Panc1 (cell line): ENCODE results near the gene GPHA2. TPM values are rescaled to one million over a fixed set of nuclear protein-coding genes. Genes with fewer than 3 reads are reported as not detected.

Source experiments
- ATAC-seq: fragments of 200-7000 bp; cut with Tn5 transposase; 2 replicates; pipeline ENCODE4 v1.9.1; 2020; ENCODE audit warnings: mild to moderate bottlenecking, moderate library complexity
- BruUV-seq: library from RNA; stranded (reverse); fragments of 400-500 nt; replicated peaks from 2 replicates; lab custom pipeline; 2021; lab: Mats Ljungman, UMichigan
- CTCF ChIA-PET: fragments of 300-600 bp; sonication (Branson Sonifier 250); formaldehyde crosslinking; loops from one replicate; lab custom pipeline; 2022; ENCODE audit warnings: antibody characterized with exemption; lab: Charles Lee
- POLR2A ChIA-PET: fragments of 300-600 bp; sonication (Branson Sonifier 250); formaldehyde crosslinking; loops from one replicate; lab custom pipeline; 2022; ENCODE audit warnings: antibody characterized with exemption; lab: Charles Lee
- DNase-seq: peaks from one replicate; pipeline ENCODE4 v3.0.0-alpha.2; 2010; ENCODE audit warnings: low read depth, low spot score
- H3K27ac ChIP-seq: 2 replicates; pipeline ENCODE4 v1.5.1; 2011; ENCODE audit warnings: mild to moderate bottlenecking, low read length, inconsistent platforms
- H3K27me3 ChIP-seq: fragments of 200-500 bp; sonication (Bioruptor generic); 2 replicates; pipeline ENCODE4 v1.6.0; 2014; ENCODE audit warnings: low read length, inconsistent platforms; ENCODE audit not compliant: control insufficient read depth, insufficient read depth
- H3K36me3 ChIP-seq: fragments of 200-500 bp; sonication (Bioruptor generic); 2 replicates; pipeline ENCODE4 v1.5.1; 2014; ENCODE audit warnings: inconsistent platforms, mild to moderate bottlenecking, low read length, moderate library complexity; ENCODE audit not compliant: control insufficient read depth, insufficient read depth
- H3K4me1 ChIP-seq: 2 replicates; pipeline ENCODE4 v1.5.1; 2011; ENCODE audit warnings: inconsistent platforms, mild to moderate bottlenecking, low read length, moderate library complexity; ENCODE audit not compliant: control insufficient read depth, insufficient read depth
- H3K4me3 ChIP-seq, 2 experiments: 2 replicates each; pipeline ENCODE4 v1.5.1; 2011 to 2012; ENCODE audit warnings: low read depth in 2 of 2, low read length in 2 of 2, mild to moderate bottlenecking in 2 of 2, inconsistent platforms in 1 of 2, moderate library complexity in 1 of 2
- H3K9me3 ChIP-seq: fragments of 200-500 bp; sonication (Bioruptor generic); 2 replicates; pipeline ENCODE4 v1.5.1; 2014; ENCODE audit warnings: low read depth, mild to moderate bottlenecking, inconsistent platforms, low read length, moderate library complexity; ENCODE audit not compliant: control insufficient read depth, insufficient read depth
- POLR2AphosphoS5 ChIP-seq: IDR thresholded peaks from 2 replicates; pipeline ENCODE4 v1.6.1; 2012; ENCODE audit warnings: mild to moderate bottlenecking, low read depth, low read length, moderate library complexity
- SIN3A ChIP-seq: IDR thresholded peaks from 2 replicates; pipeline ENCODE4 v1.6.1; 2012; ENCODE audit warnings: low read depth, mild to moderate bottlenecking, low read length, moderate library complexity, borderline replicate concordance; ENCODE audit not compliant: insufficient read depth
- TCF7L2 ChIP-seq: IDR thresholded peaks from 2 replicates; pipeline ENCODE4 v1.6.1; 2011; ENCODE audit warnings: mild to moderate bottlenecking, low read depth, low read length, inconsistent platforms
- in situ Hi-C: cut with HindIII; loops from 2 replicates; pipeline ENCODE4 v1.10.0; 2016; ENCODE audit warnings: low sequenced_read_pairs, low pct_unique_long_range_greater_than_20kb
- intact Hi-C: fragments of 100-400 bp; cut with micrococcal nuclease; formaldehyde crosslinking; loops from one replicate; pipeline ENCODE4 v1.10.0; 2022; ENCODE audit not compliant: unreplicated experiment
- total RNA-seq: library from RNA; stranded (reverse); gene quantifications from one replicate; pipeline ENCODE4 v1.2.1, GENCODE V29; 2021; ENCODE audit not compliant: unreplicated experiment
- TF ChIP-seq, protein P1 (sequence below), 2 experiments: IDR thresholded peaks; 2 replicates each; pipeline ENCODE4 v1.6.1; 2011 to 2012; ENCODE audit warnings: low read depth in 2 of 2, control low read depth in 1 of 2, low read length in 1 of 2, mild to moderate bottlenecking in 1 of 2, moderate library complexity in 1 of 2; ENCODE audit not compliant: insufficient read depth in 1 of 2

GPHA2 gene
- total RNA-seq, 1 experiment from 2014 or later, result not detected

DNA sequence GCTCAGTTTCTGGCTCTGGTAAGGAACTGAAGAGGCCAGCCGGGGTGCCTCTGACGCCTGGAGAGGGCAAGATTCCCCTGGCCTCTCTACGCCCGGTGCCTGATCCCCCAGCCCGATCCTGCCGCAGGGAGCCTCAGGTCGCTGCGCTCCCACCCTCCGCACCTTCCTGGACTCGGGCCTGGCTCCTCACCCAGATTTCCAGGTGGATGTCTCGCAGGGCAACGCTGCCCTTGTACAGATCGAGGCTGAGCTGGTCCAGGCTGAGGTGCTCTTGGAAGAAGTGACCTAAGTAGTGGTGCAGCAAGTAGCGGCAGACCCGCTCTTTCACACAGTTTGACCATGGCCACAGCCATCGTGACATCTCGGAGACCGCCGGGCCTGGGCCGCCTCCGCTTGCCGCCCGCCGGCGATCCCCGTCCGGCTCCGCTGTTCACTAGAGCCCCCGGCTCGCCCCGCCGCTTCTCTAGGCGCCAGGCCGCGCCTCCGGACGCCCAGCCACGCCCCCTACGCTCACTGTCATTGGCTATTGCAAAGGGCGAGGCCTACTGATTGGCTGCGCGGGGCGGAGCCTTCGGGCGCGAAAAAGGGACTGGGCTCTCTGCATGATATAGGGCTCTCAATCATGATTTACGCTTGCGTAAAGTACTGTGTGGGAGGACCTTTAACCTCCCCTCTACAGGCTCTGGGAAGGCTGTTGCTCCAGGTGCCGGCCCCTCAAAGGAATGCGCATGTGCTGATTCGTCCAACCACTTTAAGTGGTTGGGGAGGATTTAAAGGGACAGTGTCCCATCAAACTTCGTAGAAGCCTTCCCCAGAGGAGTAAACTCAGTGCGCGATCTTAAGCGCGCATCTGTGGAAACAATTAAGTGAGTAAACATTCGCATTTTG is 18.7 kb downstream of the GPHA2 start, which contains the start of gene ATG2A:
Gene ATG2A (minus strand): TSS at position 435 of the 888 bp plus-strand sequence. CDS start 74 bp downstream, at position 361.
- POLR2A ChIA-PET, result no interaction called here
- TF ChIP-seq, protein P1, sequence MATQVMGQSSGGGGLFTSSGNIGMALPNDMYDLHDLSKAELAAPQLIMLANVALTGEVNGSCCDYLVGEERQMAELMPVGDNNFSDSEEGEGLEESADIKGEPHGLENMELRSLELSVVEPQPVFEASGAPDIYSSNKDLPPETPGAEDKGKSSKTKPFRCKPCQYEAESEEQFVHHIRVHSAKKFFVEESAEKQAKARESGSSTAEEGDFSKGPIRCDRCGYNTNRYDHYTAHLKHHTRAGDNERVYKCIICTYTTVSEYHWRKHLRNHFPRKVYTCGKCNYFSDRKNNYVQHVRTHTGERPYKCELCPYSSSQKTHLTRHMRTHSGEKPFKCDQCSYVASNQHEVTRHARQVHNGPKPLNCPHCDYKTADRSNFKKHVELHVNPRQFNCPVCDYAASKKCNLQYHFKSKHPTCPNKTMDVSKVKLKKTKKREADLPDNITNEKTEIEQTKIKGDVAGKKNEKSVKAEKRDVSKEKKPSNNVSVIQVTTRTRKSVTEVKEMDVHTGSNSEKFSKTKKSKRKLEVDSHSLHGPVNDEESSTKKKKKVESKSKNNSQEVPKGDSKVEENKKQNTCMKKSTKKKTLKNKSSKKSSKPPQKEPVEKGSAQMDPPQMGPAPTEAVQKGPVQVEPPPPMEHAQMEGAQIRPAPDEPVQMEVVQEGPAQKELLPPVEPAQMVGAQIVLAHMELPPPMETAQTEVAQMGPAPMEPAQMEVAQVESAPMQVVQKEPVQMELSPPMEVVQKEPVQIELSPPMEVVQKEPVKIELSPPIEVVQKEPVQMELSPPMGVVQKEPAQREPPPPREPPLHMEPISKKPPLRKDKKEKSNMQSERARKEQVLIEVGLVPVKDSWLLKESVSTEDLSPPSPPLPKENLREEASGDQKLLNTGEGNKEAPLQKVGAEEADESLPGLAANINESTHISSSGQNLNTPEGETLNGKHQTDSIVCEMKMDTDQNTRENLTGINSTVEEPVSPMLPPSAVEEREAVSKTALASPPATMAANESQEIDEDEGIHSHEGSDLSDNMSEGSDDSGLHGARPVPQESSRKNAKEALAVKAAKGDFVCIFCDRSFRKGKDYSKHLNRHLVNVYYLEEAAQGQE (IDR thresholded peaks at IDR 0.05; ENCODE audit: insufficient read depth in 1 of 2, low read depth in 2 of 2, low read length in 1 of 2), result no peak
- TF ChIP-seq POLR2AphosphoS5 (peak; percentile 74), SIN3A (peak; percentile 92; the same call in 1 of the 2 replicates), TCF7L2 (peak; percentile 98)
- H3K36me3 ChIP-seq, result no peaks in the 10 kb centered on the region; the same call in 1 of the 2 replicates
- DNase-seq (peak; percentile 99), ATAC-seq (peak; percentile 98)
- in situ Hi-C loops (no loop called here), intact Hi-C loops (no loop called here)
- H3K27ac ChIP-seq, result peak within 1 kb of the TSS; percentile 97
- H3K9me3 ChIP-seq, result no peaks in the 10 kb centered on the region
- H3K4me1 ChIP-seq, result peaks cover 19% of the 10 kb centered on the region
- peak within 1 kb of the TSS; percentile 90 to 97 for H3K4me3 ChIP-seq
- H3K27me3 ChIP-seq, result no peaks in the 10 kb centered on the region
- CTCF ChIA-PET, result interaction anchor here (0.6 to 0.9 kb wide), 2 partner anchors 29 to 154 kb away, joined by 4 to 7 read pairs; no protein-coding TSS in a partner anchor
- BruUV-seq, result no TSS peak

DNA sequence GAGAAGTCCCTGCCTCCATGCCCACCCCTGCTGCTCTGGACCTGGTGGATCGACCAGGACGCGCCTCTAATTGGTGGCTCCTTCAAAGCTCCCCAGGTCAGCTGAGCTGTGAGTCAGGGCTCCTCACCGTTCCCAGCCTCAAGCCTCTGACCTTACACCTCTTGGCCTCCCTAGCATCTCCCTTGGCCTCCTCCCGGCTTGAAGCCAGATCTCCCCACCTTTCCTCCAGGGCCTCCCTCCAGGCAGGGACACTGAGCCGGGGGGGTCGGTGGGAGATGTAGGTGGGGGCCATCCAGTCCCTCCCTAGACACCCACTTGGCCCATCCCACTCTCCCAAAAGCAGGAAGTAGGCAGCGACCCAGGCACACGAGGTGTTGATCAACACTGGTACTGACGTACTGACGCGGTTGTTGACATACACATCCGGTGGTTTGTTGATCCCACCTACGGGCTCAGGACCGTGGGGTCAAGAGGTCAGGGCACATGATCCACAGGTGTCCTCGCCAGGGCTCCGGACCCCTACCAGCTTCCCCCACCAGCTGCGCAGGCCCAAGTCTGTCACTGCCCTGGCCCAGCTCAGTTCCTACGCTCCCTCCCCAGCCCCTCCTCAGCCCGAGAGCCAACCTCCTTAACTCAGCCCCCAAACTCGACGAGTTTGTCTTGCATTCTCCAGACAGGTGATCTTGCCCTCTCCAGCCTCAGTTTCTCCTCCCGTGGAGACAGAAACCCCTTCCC is 19.5 kb downstream of the GPHA2 start:
- in situ Hi-C loops (no loop called here), intact Hi-C loops (no loop called here)
- Histone ChIP-seq H3K27me3 (no peaks in the 10 kb centered on the region), H3K4me3 (peak overlapping the region; percentile 90 to 97), H3K27ac (peak overlapping the region; percentile 87), H3K36me3 (peaks cover 3% of the 10 kb centered on the region; the same call in 1 of the 2 replicates), H3K4me1 (peaks cover 19% of the 10 kb centered on the region), H3K9me3 (no peaks in the 10 kb centered on the region)
- ChIA-PET CTCF (interaction anchor here (0.9 to 1.0 kb wide), 3 partner anchors 28 to 81 kb away, joined by 3 to 10 read pairs (median 4); partner anchors contain the start of gene BATF2), POLR2A (interaction anchor here (0.6 kb wide), 2 partner anchors 42 to 55 kb away, joined by 3 to 5 read pairs; no protein-coding TSS in a partner anchor)
- no TSS peak for BruUV-seq
- TF ChIP-seq, protein P1 (IDR thresholded peaks at IDR 0.05; ENCODE audit: insufficient read depth in 1 of 2, low read depth in 2 of 2, low read length in 1 of 2), result no peak
- TF ChIP-seq SIN3A, result peak; percentile 98; the same call in 1 of the 2 replicates
- DNase-seq, result peak; percentile 51
- peak; percentile 29; the same call in 1 of the 2 replicates for ATAC-seq
